ENCODE data around the gene CEP128.

DNA sequence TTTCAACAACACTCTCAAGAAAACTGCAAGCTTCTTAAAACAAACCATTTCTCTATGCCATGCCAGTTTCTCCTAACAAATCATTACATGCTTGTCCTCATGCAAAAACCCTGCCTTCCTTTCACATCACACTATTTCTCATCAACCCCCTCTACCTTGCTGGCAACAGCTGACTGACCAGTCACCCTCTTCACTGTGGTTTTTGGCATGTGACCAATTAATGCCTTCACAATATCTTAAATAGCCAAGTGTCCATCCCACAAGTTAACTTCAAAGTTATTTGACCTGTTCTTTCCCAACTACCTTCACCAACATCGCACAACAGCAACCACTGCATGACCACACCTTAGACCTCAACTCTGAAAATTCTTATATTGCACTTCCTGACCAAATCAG lies 159.6 kb downstream of the CEP128 start:
- TF ChIP-seq, protein P1, sequence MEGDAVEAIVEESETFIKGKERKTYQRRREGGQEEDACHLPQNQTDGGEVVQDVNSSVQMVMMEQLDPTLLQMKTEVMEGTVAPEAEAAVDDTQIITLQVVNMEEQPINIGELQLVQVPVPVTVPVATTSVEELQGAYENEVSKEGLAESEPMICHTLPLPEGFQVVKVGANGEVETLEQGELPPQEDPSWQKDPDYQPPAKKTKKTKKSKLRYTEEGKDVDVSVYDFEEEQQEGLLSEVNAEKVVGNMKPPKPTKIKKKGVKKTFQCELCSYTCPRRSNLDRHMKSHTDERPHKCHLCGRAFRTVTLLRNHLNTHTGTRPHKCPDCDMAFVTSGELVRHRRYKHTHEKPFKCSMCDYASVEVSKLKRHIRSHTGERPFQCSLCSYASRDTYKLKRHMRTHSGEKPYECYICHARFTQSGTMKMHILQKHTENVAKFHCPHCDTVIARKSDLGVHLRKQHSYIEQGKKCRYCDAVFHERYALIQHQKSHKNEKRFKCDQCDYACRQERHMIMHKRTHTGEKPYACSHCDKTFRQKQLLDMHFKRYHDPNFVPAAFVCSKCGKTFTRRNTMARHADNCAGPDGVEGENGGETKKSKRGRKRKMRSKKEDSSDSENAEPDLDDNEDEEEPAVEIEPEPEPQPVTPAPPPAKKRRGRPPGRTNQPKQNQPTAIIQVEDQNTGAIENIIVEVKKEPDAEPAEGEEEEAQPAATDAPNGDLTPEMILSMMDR (conservative IDR thresholded peaks at IDR 0.05; ENCODE audit: low read depth, low read length), result no peak
- no peak for TF ChIP-seq EZH2 (IDR thresholded peaks at IDR 0.05; ENCODE audit: borderline replicate concordance, low read depth, low read length, poor library complexity, severe bottlenecking)

All from A673 (cell line).